Measurements from ENCODE around the gene NCKAP5. TPM values are rescaled to one million over a fixed set of nuclear protein-coding genes. Genes with fewer than 3 reads are reported as not detected.

NCKAP5 gene
- total and polyA plus RNA-seq, 2 experiments from 2014 or later: 0.21 to 0.31 TPM

DNA sequence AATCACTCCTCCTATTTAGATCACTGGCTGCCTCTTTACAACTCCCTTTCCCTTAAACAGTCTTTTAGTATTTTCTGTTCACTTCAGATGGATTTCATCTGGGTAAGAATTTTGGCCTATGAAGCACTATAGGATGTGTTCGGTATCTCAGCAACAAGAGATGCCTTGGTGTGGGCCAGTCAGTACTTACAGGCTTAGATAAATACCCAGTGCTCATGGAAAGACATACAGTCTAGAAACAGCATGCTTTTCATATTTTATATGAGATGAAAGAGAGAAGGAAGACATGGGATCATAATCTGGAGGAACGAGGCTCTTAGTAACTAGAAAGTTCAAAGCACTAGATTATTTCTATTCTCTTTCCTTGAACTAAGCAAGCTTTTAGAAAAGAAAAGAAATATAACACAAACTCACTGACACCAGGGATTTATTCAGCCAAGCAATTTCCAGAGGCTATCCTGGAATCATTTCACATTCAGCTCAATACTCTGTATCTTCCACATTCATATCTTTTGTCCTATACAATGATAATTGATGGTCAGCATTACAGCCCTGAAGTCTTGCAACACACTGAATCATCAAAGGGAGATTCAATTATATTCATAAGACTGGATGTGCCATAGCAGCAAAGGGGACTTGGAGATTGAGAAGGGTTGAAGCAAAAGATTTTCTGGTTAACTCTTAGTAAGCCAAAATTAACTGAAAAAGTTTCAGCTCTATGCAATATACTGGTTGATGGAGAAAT is 489.4 kb downstream of the NCKAP5 start:
- no peak for DNase-seq (ENCODE audit: low read depth in 1 of 2, low spot score in 1 of 2)
- H3K27ac ChIP-seq: no peak overlapping the region
- no peaks in the 10 kb centered on the region for H3K4me1 ChIP-seq (ENCODE audit: low read depth)
- no peak for TF ChIP-seq CTCF (IDR thresholded peaks at IDR 0.05; ENCODE audit: low read depth, low read length)
- H3K27me3 ChIP-seq: no peaks in the 10 kb centered on the region
- H3K4me3 ChIP-seq: no peak overlapping the region
- no peaks in the 10 kb centered on the region for H3K9me3 ChIP-seq (ENCODE audit: low read depth)
- H3K36me3 ChIP-seq: no peaks in the 10 kb centered on the region

DNA sequence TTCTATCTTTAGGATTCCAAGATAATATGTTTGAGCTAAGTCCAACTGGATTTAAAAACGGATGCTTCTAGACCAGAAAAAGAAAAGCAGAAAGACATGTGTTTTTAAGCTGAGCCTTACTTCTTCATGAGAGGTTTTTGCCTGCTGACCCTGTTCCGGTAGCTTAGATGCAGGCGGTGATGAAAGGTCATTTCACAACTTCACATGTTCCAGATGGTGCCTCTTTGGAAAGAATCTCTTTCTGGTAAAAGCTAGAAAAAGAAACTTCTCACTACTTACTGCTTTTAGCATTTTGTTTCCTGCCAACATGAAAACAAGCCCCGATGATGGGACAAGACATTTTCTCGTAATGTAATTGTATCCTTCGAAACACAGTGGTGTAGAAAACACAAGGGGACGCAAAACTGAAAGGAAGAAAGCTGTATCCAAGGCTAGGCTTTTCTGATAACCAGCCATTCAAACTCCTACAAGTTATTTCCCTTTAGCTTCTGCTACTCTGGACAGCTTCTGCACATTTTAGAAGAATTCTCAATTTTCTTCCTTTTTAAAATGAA is 490.9 kb downstream of the NCKAP5 start:
- Histone ChIP-seq H3K27me3 (no peaks in the 10 kb centered on the region), H3K9me3 (ENCODE audit: low read depth) (no peaks in the 10 kb centered on the region), H3K36me3 (no peaks in the 10 kb centered on the region), H3K27ac (no peak overlapping the region), H3K4me1 (ENCODE audit: low read depth) (no peaks in the 10 kb centered on the region), H3K4me3 (no peak overlapping the region)
- TF ChIP-seq CTCF (IDR thresholded peaks at IDR 0.05; ENCODE audit: low read depth, low read length): no peak
- DNase-seq (ENCODE audit: low read depth in 1 of 2, low spot score in 1 of 2): peak in 1 of 2 donors; percentile 70

DNA sequence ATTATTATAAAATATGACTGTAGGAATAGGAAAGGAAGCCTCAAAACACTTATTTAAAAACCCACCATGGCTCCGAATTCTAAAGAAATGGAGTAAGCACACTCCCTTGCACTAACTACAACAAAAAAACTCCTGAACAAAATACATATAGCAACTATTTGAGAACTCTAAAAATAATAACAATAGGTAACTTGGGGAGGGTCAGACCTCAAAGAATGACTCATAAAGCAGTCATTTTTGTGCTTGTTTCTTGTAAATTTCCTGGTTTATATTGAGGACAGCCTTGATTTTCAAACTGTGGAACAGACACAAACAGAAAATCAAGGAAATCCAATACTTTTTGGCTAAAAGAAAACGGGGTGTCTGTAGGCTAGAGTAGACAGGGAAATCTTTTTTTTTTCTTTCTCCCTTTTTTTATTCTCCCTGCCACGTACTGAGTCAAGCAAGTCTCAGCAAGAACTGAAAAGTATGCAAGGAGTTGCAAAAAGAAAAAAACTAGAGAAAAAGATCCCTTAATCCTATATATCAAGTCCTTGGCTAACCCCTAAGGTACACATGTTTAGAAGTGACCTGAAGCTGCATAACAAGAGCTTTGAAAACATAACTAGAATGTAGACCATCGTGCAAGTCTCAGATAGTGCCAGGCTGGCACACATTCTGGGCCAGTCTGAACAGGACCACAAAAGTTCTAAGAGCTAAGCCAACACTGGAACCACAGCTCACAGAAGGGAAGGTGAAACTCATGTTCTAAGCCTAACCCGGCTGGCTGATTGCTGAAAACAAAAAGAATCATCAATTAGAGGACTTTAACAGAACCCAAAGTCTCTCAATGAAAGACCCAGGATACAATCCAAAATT is 495.2 kb downstream of the NCKAP5 start:
- Histone ChIP-seq H3K4me1 (ENCODE audit: low read depth) (no peaks in the 10 kb centered on the region), H3K36me3 (no peaks in the 10 kb centered on the region), H3K27me3 (no peaks in the 10 kb centered on the region), H3K9me3 (ENCODE audit: low read depth) (no peaks in the 10 kb centered on the region), H3K27ac (no peak overlapping the region), H3K4me3 (no peak overlapping the region)
- DNase-seq (ENCODE audit: low read depth in 1 of 2, low spot score in 1 of 2): no peak
- no peak for TF ChIP-seq CTCF (IDR thresholded peaks at IDR 0.05; ENCODE audit: low read depth, low read length)

DNA sequence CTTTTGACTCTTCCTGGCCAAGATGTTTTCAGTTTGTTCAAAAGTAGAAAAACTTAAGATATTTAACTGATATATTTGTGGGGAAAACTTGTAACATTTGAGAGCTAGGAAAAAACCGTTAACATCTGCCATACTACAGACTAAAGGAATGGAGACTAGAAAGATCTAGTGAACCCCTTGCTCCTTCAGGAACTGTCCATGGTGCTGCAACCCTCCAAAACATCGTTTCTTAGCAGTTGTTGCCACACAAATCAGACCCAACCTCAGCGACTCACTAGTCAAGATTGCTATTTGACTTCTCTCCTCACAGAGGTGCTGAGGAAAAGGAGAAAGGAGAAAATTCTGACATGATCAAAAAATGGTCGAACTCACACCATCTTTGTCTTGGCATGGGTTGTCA is 504.5 kb downstream of the NCKAP5 start:
- Histone ChIP-seq H3K9me3 (ENCODE audit: low read depth) (no peaks in the 10 kb centered on the region), H3K27ac (no peak overlapping the region), H3K4me3 (no peak overlapping the region), H3K36me3 (no peaks in the 10 kb centered on the region), H3K4me1 (ENCODE audit: low read depth) (no peaks in the 10 kb centered on the region), H3K27me3 (no peaks in the 10 kb centered on the region)
- no peak for TF ChIP-seq CTCF (IDR thresholded peaks at IDR 0.05; ENCODE audit: low read depth, low read length)
- DNase-seq (ENCODE audit: low read depth in 1 of 2, low spot score in 1 of 2): peak; percentile 43 to 85

DNA sequence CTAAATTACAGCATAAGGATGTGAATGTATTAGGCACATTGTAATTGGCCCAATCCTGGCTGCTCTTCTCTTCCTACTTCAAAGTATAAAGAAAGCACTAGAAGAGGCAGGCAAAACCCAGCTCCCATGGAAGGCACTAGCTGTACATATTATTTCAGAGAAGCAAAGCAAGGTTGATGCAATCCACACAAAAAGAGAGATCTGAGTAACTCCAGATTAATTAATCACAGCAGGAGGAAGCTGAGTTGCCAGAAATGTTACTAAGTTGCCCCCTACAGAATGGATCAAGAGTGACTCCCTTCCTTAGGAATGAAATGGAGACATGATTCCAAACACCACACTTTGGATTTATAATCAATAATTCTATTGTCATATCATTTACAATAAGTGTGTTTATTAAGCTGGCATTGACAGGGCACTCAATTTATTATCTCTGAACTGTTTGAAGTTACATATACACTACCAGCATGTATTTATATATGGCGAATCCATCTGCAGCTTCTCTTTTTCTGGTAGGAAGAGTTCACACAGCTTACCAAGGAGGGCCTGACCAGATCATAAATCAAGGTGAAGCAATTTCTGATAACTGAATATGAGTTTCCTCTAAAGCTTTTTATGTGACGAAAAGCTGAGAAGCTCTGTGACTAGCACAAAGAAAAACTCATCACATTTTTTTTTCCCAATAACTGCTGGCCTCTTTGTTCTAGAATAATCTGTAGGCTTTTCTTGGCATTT is 505.2 kb downstream of the NCKAP5 start:
- Histone ChIP-seq H3K36me3 (no peaks in the 10 kb centered on the region), H3K9me3 (ENCODE audit: low read depth) (no peaks in the 10 kb centered on the region), H3K4me1 (ENCODE audit: low read depth) (no peaks in the 10 kb centered on the region), H3K27ac (no peak overlapping the region), H3K4me3 (no peak overlapping the region), H3K27me3 (no peaks in the 10 kb centered on the region)
- no peak for DNase-seq (ENCODE audit: low read depth in 1 of 2, low spot score in 1 of 2)
- TF ChIP-seq CTCF (IDR thresholded peaks at IDR 0.05; ENCODE audit: low read depth, low read length): no peak

Measured in cardiac muscle cell (in vitro differentiated cells and primary cell).